ENCODE data around the gene GRM4. TPM values are rescaled to one million over a fixed set of nuclear protein-coding genes. Genes with fewer than 3 reads are reported as not detected.
"Not testable (repeated sequence)": the region's sequence is repeated elsewhere in the genome, so short reads cannot be mapped to it uniquely, and the experiment has no call there.

Gene GRM4
- under 1 TPM in 2 of 3 donors, not detected in 1; 0.03 to 0.26 TPM for polyA plus RNA-seq

DNA sequence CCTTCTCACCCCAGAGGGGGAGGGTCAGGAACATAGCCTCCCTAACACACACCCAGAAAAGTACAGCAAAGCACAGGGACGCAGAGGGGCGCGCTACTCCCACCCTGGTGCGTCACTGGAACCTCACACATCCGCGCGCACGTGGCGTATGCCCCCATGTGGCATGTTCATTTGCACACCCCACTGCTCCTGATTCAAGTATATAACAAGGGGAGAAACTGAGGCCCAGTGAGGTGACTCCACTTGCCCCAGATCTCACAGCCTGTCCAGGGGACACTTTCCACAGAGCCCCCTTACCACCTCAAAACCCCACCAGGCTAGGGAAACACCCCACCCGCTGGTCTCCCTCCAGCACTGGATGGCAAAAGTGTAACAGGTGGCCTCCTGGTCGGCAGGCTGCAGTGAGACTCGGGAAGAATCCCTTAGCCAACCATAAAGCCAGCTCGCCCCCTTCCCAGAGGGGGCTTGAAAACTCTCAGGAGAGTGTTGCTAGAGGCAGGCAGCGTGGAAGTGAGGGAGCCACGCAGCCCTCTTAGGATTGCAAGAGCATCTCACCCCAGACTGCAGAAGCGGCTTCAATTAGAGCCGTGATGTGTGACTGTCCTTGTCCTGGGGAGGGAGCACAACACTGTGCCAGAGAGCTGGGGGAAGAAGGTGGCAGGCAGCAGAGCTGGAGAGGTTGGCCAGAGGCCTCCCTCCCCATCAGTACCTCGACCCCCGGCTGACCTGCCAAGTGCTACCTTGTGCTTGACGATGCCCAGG is at the start of gene GRM4:
Gene GRM4, minus strand, starts transcription at position 67 of the 762 bp plus-strand sequence. CDS start 12,591 bp downstream, outside the sequence.
- 36 to 50% (median 48%) methylated on average over 20 of the region's 20 CpGs for WGBS, 3 donors

DNA sequence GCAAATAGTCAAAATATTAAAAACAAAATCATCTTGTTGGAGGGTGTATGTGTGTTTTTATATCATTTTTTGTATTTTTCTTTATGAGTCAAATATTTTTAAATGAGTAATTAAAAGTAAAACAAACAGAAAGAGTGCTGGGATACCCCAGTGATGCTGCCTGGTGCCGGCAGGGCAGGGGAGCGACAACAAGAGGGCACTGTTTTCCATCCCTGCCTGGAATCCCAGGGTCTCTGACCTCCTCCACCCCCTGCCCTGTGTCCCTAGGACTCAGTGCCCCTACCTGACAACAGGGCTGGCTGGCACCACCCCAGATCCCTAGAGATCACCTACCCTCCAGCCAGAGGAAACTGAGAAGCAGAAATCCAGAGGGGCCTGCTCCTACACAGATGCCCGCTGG is 48.9 kb upstream of the GRM4 start:
- H3K27ac ChIP-seq (ENCODE audit: low read depth, low read length) = no peak overlapping the region
- WGBS, 3 donors = 83 to 90% (median 89%) methylated on average over 3 of the region's 3 CpGs

More for the DNA sequence above, at the start of gene GRM4:
- no peak within 1 kb of the TSS for H3K27ac ChIP-seq (ENCODE audit: low read depth, low read length)

DNA sequence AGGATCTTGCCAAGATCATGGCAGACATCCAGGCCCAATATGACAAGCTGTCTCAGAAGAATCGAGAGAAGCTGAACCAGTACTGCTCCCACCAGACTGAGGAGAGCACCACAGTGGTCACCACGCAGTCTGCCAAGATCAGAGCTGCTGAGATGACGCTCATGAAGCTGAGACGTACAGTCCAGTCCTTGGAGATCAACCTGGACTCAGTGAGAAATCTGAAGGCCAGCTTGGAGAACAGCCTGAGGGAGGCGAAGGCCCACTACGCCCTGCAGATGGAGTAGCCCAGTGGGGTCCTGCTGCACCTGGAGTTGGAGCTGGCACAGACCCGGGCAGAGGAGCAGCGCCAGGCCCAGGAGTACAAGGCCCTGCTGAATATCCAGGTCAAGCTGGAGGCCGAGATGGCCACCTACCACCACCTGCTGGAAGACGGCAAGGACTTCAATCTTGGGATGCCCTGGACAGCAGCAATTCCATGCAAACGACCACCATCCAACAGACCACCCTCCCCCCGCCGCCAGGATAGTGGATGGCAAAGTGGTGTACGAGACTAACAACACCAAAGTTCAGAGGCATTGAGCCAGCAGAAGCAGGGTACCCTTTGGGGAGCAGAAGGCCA is 44.7 kb upstream of the GRM4 start:
- H3K27ac ChIP-seq (ENCODE audit: low read depth, low read length) = no peak overlapping the region
- WGBS, 3 donors = 83 to 86% (median 83%) methylated on average over 14 of the region's 14 CpGs

DNA sequence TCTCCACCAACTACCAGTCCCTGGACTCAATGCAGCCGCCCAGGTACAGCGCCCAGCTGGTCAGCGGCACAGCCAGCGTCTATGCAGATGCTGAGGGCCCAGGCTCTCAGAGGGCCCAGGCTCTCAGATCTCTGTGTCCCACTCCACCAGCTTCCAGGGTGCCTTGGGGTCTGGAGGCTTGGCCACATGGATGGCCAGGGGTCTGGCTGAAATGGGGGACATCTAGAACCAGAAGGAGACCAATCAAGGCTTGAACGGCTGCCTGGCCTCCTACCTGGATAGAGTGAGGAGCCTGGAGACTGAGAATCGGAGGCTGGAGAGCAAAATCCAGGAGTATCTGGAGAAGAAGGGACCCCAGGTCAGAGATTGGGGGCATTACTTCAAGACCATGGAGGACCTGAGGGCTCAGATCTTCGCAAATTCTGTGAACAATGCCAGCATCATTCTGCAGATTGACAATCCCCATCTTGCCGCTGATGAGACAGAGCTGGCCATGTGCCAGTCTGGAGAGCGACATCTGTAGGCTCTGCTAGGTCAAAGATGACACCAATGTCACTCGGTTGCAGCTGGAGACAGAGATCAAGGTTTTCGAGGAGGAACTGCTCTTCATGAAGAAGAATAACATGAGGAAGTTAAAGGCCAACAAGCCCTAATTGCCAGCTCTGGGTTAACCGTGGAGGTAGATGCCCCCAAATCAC is 44.1 kb upstream of the GRM4 start:
- H3K27ac ChIP-seq (ENCODE audit: low read depth, low read length) = no peak overlapping the region
- WGBS, 3 donors = 74 to 85% (median 77%) methylated on average over 12 of the region's 12 CpGs

DNA sequence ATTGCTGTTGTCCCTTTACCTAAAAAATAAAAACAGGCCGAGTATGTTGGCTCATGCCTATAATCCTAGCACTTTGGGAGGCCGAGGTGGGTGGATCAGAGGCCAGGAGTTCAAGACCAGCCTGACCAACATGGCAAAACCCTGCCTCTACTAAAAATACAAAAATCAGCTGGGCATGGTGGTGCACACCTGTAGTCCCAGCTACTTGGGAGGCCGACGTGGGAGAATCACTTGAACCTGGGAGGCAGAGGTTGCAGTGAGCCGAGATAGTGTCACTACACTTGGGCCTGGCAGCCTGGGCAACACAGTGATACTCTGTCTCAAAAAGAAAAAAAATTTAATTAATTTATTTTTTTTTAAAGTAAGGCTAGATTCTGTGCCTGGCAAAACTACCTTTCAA is 38.8 kb upstream of the GRM4 start:
- H3K27ac ChIP-seq (ENCODE audit: low read depth, low read length) = not testable (repeated sequence)
- 90 to 95% (median 94%) methylated on average over 5 of the region's 5 CpGs for WGBS, 3 donors

DNA sequence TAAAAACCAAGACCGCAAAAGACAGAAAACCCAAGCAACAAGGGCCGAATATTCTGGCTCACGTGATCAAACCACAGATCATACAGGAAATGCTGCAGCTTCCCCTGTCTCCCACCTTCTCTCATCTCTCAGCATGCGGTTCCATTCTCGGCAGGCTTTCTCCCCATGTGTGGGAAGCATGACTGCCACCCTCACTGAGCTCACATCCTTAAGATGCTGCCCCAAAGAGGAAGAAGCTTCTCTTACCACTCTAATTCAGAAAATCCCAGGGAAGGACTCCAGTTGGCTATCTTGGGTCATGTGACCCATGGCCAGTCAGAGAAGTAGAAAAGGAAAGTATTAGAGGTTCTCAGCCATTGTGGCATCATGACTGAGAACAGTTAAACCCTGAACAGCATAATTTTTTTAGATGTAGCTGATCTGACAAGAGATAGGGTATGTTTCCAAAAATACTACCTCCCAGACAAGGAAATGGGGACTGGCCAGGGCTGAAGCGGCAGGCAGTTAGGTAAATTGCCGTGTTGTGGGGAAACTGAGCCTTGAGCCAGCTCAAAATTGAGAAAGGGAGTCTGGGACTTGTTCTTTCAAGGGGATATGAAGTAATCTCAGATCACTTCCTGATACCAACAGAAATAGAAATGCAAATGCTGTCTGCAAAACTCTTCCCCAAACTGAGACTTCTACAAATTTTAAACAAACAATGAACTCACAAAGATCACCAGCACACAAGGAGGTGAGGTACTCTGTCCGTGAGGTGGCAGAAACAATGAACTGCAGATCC is 37.1 kb upstream of the GRM4 start:
- WGBS, 3 donors = 43 to 76% (median 48%) methylated on average over 8 of the region's 8 CpGs
- no peak overlapping the region for H3K27ac ChIP-seq (ENCODE audit: low read depth, low read length)

DNA sequence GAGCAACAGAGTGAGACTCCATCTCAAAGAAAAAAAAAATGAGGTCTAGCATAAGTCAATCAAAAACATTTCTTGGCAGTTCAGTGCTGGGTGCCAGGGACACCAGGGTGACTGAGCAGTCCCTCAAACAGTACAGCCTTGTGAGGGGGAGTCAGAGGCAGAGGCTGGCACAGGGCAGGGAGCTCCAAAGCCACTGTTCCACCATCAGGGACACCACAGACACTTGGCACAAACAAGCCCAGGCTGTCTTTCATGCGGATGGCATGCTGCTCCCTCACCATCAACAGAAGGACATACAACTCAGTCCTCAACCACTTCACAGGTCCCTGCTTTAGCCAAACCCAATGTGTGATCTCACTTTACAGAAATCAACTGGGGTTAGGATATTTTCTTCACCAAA is 36.0 kb upstream of the GRM4 start:
- WGBS, 3 donors = 65 to 94% (median 90%) methylated on average over 1 of the region's 1 CpG
- H3K27ac ChIP-seq (ENCODE audit: low read depth, low read length) = no peak overlapping the region

DNA sequence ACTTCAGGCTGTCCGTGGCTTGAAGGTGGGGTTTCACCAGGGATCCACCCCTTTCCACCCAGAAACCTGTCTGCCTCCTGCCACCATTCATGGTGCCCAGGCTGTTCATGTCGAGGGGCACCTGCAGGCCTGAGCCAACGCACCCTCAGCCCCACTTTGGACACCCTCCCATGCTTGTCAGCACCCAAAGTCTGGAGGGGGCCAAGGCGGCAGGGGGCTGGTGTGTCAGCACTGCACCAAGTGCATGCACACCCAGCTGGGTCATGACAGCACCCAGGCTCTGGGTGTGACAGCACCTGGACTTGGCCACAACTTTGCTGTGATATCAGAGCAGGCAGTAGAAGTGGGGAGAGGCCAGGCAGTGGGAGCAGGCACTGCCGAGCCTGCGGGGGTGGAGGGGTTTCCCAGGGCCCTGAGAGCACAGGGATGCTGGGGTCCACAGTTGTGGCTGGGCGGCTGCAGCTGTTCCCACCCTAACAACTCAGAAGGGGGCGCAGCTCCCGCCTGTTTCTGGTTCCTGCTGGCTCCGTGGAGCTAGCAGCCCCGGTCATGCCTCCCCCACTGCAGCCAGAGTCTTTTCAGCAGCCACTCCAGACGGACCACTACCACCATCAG is 33.3 kb upstream of the GRM4 start:
- 62 to 74% (median 66%) methylated on average over 10 to 12 of the region's 12 CpGs for WGBS, 3 donors
- H3K27ac ChIP-seq (ENCODE audit: low read depth, low read length) = no peak overlapping the region

DNA sequence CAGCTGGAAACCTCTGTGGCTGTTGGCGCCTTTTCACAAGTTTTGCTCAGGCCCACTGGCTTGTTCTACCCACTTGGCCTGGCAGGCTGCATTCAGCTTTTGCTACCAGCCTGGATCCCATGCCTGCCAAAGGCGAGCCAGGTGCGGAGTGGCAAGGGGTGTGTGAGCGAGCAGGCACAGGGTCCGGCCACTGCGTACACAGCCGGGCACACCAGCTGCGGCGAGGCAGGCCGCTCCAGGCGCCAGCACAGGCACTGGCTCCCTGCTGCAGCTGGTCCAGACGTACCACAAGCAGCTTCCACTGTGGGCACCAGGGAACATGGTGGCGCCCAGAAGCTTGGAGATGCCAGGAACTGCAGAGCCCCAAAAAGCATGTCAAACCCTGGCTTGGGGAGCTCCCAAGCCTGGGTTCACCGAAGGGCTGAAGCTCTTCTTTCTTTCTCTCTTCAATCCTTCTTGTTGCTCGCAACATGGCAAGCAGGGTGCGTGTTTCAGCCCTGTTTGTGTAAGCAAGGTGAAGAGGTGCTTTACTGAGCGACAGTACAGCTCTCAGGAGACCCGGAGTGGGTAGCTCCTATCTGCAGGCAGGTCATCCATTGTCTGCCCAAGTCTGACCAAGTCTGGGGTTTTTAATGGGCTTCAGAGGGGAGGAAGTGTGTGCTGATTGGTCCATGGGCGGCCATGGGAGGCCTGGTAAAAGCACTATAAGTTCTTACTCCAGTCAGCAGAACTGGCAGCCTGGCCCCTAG is 32.6 kb upstream of the GRM4 start:
- 89 to 94% (median 90%) methylated on average over 19 of the region's 19 CpGs for whole genome bisulfite sequencing, 3 donors
- H3K27ac ChIP-seq (ENCODE audit: low read depth, low read length) = no peak overlapping the region

DNA sequence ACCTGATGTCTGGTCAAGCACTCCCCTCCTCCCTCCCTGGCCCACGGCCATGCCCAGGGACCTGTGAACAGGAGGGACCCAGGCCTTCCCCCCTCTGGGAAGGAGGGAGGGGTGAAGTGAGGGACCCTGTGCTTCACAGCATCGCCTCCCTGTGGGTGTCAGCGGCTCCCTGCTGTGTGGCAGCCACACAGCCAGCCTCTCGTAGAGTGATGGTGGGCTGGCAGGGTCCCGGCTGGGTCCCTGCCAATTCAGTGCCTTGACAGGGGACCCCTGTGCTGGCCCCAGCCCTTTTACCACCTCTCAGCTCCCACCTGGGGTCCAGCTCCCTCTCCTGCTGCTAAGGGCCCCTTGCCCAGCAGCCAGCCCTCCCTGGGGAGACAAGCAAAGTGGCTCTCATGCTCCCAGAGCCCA is 31.3 kb upstream of the GRM4 start:
- 78 to 88% (median 87%) methylated on average over 5 of the region's 5 CpGs for WGBS, 3 donors
- H3K27ac ChIP-seq (ENCODE audit: low read depth, low read length) = no peak overlapping the region

DNA sequence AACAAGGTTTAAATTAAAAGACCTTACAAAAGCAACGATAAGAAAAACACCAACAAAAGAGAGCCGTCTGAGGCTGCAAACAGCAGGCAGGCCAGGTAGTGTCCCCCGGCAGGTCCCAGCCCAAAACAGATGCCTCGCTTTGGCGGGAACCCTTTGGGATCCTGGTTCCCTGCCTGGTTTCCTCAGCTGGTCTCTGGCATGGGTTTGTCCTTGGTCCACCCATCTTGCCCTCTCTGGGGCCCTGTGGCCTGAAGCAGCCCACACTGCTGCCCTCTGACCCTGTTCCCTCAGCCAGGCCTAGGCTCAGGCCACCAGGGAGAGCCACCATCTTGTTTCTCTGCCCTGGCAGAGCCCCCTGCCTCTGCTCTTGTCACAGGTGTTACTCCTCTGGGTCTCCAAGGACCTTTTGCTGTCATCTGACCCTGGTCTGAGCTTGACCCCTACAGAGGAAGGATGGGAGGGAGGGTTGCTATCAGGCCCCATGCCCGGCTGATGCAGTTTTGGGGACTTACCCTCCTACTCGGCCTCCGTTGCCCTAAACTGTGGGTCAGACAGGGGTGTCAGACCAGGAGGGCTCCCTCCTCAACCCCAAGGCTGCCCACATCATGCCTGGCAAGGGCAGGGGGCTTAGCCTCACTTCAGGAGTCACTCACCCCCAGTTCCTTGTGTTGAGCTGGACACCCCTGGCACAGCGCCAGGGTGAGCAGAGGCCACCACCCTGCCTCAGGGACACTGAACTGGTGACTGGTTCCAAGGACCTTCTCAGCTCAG is 30.6 kb upstream of the GRM4 start:
- 79 to 89% (median 86%) methylated on average over 9 of the region's 9 CpGs for WGBS, 3 donors

DNA sequence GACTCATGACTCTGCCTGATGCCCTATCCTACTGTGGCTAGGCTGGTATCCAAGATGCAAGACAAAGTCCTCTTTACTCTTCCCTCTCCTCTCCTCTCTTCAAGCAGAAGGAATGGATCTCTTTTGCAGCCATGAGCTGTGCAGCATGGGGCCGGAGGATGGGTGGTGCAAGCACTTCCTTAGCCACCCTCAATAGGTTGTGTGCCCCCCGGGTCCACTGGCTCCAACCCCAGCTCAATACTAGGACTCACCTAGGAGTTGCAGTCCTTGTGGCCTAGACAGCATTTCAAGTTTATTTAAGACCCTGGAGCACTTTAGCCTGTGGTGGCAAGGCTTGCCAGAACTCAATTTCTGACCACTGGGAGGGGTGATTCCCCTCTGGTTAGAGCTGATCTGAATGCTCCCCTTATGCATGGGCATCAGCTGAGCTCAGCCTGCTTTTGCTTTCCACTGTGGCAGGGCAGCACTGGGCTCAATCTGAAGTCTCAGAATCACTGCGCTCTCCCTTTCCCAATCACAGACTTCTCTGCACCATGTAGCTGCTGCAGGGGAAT is 29.0 kb upstream of the GRM4 start:
- no peak overlapping the region for H3K27ac ChIP-seq (ENCODE audit: low read depth, low read length)
- WGBS, 3 donors = 73 to 89% (median 79%) methylated on average over 3 of the region's 3 CpGs

More for the DNA sequence above, 30.6 kb upstream of the GRM4 start:
- H3K27ac ChIP-seq (ENCODE audit: low read depth, low read length) = no peak overlapping the region

DNA sequence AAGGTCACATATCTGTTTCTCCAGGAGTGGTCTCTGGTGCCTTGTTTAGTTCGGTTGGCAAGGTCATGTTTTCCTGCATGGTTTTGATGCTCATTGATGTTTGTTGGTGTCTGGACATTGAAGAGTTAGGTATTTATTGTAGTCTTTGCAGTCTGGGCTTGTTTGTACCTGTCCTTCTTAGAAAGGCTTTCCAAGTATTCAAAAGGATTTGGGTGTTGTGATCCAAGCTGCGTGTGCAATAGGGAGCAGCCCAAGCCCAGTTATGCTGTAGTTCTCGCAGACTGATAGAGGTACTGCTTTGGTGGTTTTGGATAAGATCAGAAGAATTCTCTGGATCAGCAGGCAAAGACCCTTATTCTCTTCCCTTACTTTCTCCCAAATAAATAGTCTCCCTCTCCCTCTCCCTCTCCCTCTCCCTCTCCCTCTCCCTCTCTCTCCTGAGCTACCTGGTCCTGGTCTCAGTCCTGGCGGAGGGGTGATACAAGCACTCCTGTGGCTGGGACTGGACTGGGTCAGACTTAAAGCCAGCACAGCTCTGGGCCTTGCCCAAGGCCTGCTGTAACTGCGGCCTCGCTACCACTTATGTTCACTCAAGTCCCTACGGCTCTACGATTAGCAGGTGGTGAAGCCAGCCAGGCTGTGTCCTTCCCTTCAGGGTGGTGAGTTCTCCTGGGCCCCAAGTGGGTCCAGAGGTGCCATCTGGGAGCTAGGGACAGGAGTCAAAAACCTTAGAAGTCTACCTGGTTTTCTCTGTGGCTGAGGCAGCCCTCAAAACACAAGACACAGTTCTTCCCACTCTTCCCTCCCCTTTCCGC is 27.3 kb upstream of the GRM4 start:
- H3K27ac ChIP-seq (ENCODE audit: low read depth, low read length) = no peak overlapping the region
- 74 to 79% (median 77%) methylated on average over 8 to 9 of the region's 9 CpGs for WGBS, 3 donors

DNA sequence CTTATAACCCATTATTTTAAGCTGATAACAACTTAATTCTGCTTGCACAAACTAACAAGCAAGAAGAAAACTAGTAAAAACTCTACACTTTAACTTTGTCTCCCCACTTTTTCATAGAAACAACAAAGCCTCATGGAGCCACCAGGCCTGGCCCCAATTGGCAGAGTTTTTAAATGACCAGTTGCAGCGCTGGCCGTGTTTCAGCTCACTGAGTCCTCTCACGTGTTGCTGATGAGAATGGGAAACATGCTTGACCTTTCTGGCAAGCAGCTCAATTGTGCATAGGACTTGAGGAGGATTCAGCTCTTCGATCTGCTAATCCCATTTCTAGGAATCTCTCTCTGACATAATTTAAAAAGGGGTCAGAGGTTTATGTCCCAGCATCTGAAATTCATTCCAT is 24.5 kb upstream of the GRM4 start:
- 61 to 72% (median 69%) methylated on average over 4 of the region's 4 CpGs for WGBS, 3 donors
- H3K27ac ChIP-seq (ENCODE audit: low read depth, low read length) = no peak overlapping the region

DNA sequence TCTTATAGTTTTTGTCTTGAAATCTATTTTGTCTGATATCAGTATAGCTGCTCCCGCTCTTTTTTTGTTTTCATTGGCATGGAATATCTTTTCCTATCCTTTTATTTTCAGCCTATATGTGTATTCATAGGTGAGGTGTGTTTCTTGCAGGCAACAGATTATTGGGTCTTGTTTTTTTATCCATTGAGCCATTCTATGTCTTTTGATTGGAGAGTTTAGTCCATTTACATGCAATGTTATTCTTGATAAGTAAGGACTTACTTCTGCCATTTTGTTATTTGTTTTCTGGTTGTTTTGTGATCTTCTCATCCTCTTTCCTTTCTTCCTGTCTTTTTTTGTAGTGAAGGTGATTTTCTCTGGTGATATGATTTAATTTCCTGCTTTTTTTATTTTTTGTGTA is 24.0 kb upstream of the GRM4 start:
- H3K27ac ChIP-seq (ENCODE audit: low read depth, low read length) = no peak overlapping the region
- 87 to 100% (median 96%) methylated on average over 1 of the region's 1 CpG for WGBS, 3 donors
